HG02840 (cell line): ENCODE measurements around the gene HOXB1.

Experiments
- ATAC-seq: cut with Tn5 transposase; IDR thresholded peaks from one replicate; pipeline ENCODE4 v1.9.1; 2021; ENCODE audit warnings: mild to moderate bottlenecking, moderate library complexity, moderate number of reproducible peaks; ENCODE audit not compliant: unreplicated experiment, low FRiP score

Gene HOXB1

DNA sequence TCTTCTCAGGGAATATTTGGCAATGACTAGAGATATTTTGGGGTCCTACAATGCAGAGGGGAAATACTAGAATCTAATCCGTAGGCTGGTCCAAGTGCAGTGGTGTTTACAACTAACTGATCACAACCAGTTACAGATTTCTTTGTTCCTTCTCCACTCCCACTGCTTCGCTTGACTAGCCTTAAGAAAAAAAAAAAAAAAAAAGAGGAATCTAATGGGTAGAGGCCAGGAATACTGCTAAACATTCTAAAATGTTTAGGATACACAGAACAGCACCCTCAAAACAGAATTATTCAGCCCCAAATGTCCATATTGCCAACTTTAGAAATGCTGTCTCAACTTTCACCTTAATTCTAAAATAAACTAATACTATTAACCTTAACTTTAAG, 51.8 kb downstream of the HOXB1 start:
- no peak for ATAC-seq
